GM12878 (cell line): ENCODE results near the gene SCRG1. TPM values are rescaled to one million over a fixed set of nuclear protein-coding genes. Genes with fewer than 3 reads are reported as not detected.

Experiments
- ATAC-seq: fragments of 200-7000 bp; cut with Tn5 transposase; 3 replicates; pipeline ENCODE4 v1.9.1; 2020; ENCODE audit warnings: mild to moderate bottlenecking, moderate library complexity
- BruUV-seq: library from RNA; stranded (reverse); fragments of 400-500 nt; replicated peaks from 2 replicates; lab custom pipeline; 2021; lab: Mats Ljungman, UMichigan
- CTCF ChIA-PET: fragments of 300-600 bp; sonication (Branson Sonifier 250); formaldehyde crosslinking; extraction: SDS; loops from one replicate; lab custom pipeline; 2021; ENCODE audit warnings: inconsistent platforms; lab: Yijun Ruan, JAX
- POLR2A ChIA-PET: fragments of 350-600 bp; formaldehyde crosslinking; extraction: SDS; loops from one replicate; lab custom pipeline; 2021; ENCODE audit warnings: inconsistent platforms; lab: Charles Lee
- RAD21 ChIA-PET: fragments of 300-600 bp; sonication (Branson Sonifier 250); formaldehyde crosslinking; loops from one replicate; lab custom pipeline; 2023; ENCODE audit warnings: antibody characterized with exemption; ENCODE audit not compliant: unreplicated experiment; lab: Charles Lee
- SMC1A ChIA-PET: fragments of 300-600 bp; sonication (Branson Sonifier 250); formaldehyde crosslinking; loops from one replicate; lab custom pipeline; 2023; ENCODE audit not compliant: unreplicated experiment, uncharacterized antibody; lab: Charles Lee
- DNase-seq: peaks from one replicate; pipeline ENCODE4 v3.0.0-alpha.2; 2011; ENCODE audit warnings: low read depth, low spot score
- FAIRE-seq: peaks from 3 replicates; lab custom pipeline; 2011; peaks lifted over from hg19 to GRCh38; lab: Jason Lieb, UNC
- H2AFZ ChIP-seq: 2 replicates; pipeline ENCODE4 v1.6.0; 2011; ENCODE audit warnings: low read depth, low read length, control low read depth; ENCODE audit not compliant: control insufficient read depth
- H3K27ac ChIP-seq: 2 replicates; pipeline ENCODE4 v1.5.1; 2011; ENCODE audit warnings: control low read depth; ENCODE audit not compliant: control insufficient read depth, insufficient read depth
- H3K27me3 ChIP-seq, 2 experiments: replicated peaks in 1 of 2; 2 replicates each; pipeline versions ENCODE4 v1.6.0 to v1.6.1; 2011; ENCODE audit warnings: low read length in 1 of 2; ENCODE audit not compliant: control insufficient read depth in 2 of 2, insufficient read depth in 2 of 2
- H3K36me3 ChIP-seq, 2 experiments: 2 replicates each; pipeline ENCODE4 v1.5.1; 2011; ENCODE audit warnings: low read length in 1 of 2; ENCODE audit not compliant: control insufficient read depth in 2 of 2, insufficient read depth in 2 of 2
- H3K4me1 ChIP-seq: 2 replicates; pipeline ENCODE4 v1.6.1; 2011; ENCODE audit warnings: mild to moderate bottlenecking, low read length, moderate library complexity, mixed read lengths; ENCODE audit not compliant: control insufficient read depth, insufficient read depth
- H3K4me2 ChIP-seq: 2 replicates; pipeline ENCODE4 v1.6.0; 2011; ENCODE audit warnings: control low read depth; ENCODE audit not compliant: control insufficient read depth, insufficient read depth
- H3K4me3 ChIP-seq: fragments of 200-600 bp; sonication (generic); 2 replicates; pipeline ENCODE4 v1.5.1; 2016
- H3K79me2 ChIP-seq: 2 replicates; pipeline ENCODE4 v1.6.0; 2011; ENCODE audit warnings: low read length; ENCODE audit not compliant: control insufficient read depth, insufficient read depth
- H3K9ac ChIP-seq: 2 replicates; pipeline ENCODE4 v1.8.0; 2011; ENCODE audit warnings: low read length, control low read depth, mixed read lengths; ENCODE audit not compliant: control insufficient read depth, insufficient read depth
- H3K9me3 ChIP-seq: replicated peaks from 3 replicates; pipeline ENCODE4 v1.5.1; 2011; ENCODE audit warnings: mild to moderate bottlenecking, low read length; ENCODE audit not compliant: control insufficient read depth, insufficient read depth
- H4K20me1 ChIP-seq: 2 replicates; pipeline ENCODE4 v1.6.0; 2011; ENCODE audit not compliant: control insufficient read depth, insufficient read depth
- BHLHE40 ChIP-seq, 2 experiments: fragments of 450-650 bp in 1 of 2; IDR thresholded peaks; 2 replicates each; pipeline ENCODE4 v1.6.1; 2011 to 2017; ENCODE audit warnings: low read depth in 2 of 2, borderline replicate concordance in 1 of 2, improper control_type of control experiment in 1 of 2, low read length in 1 of 2, mild to moderate bottlenecking in 1 of 2
- CEBPB ChIP-seq, 2 experiments: fragments of 150-350 bp in 1 of 2; IDR thresholded peaks; 2 replicates each; pipeline ENCODE4 v1.6.1; 2012 to 2014; ENCODE audit warnings: low read depth in 2 of 2, low read length in 2 of 2, borderline replicate concordance in 1 of 2, inconsistent platforms in 1 of 2
- CREM ChIP-seq: IDR thresholded peaks from 2 replicates; pipeline ENCODE4 v1.6.1; 2014; ENCODE audit warnings: antibody characterized with exemption, low read depth
- JUNB ChIP-seq: IDR thresholded peaks from 2 replicates; pipeline ENCODE4 v1.6.1; 2016; ENCODE audit warnings: antibody characterized with exemption, mild to moderate bottlenecking
- NFYA ChIP-seq: IDR thresholded peaks from 2 replicates; pipeline ENCODE4 v1.6.1; 2011; ENCODE audit warnings: low read depth, mild to moderate bottlenecking, low read length, improper control_type of control experiment, borderline replicate concordance
- NR2C1 ChIP-seq: fragments of 450-650 bp; IDR thresholded peaks from 2 replicates; pipeline ENCODE4 v1.6.1; 2017; ENCODE audit warnings: antibody characterized with exemption, mild to moderate bottlenecking, moderate library complexity
- NRF1 ChIP-seq: conservative IDR thresholded peaks from 2 replicates; pipeline ENCODE4 v1.6.1; 2011; ENCODE audit warnings: mild to moderate bottlenecking, low read depth, low read length, improper control_type of control experiment
- RAD21 ChIP-seq: IDR thresholded peaks from 2 replicates; pipeline ENCODE4 v1.6.1; 2011; ENCODE audit warnings: mild to moderate bottlenecking, low read depth, low read length, moderate library complexity; ENCODE audit not compliant: insufficient read depth
- SP1 ChIP-seq: IDR thresholded peaks from one replicate; pipeline ENCODE4 v1.6.1; 2011; ENCODE audit warnings: low read depth, low read length
- SREBF2 ChIP-seq: IDR thresholded peaks from 2 replicates; pipeline ENCODE4 v1.6.1; 2012; ENCODE audit warnings: mild to moderate bottlenecking, low read length
- ZNF24 ChIP-seq: fragments of 450-650 bp; IDR thresholded peaks from 2 replicates; pipeline ENCODE4 v1.6.1; 2017; ENCODE audit warnings: antibody characterized with exemption, mild to moderate bottlenecking
- ZNF384 ChIP-seq: IDR thresholded peaks from 2 replicates; pipeline ENCODE4 v1.6.1; 2012; ENCODE audit warnings: low read depth, mild to moderate bottlenecking, low read length, improper control_type of control experiment, borderline replicate concordance
- ZSCAN29 ChIP-seq: fragments of 450-650 bp; IDR thresholded peaks from 2 replicates; pipeline ENCODE4 v1.6.1; 2017; ENCODE audit warnings: mild to moderate bottlenecking, moderate library complexity
- ZZZ3 ChIP-seq: IDR thresholded peaks from 2 replicates; pipeline ENCODE4 v1.6.1; 2011; ENCODE audit warnings: low read depth; ENCODE audit not compliant: control insufficient read depth, insufficient read length
- WGBS: methylation state at CpG from one replicate; pipeline ENCODE4 v1.1.6; 2016; ENCODE audit warnings: low lambda C conversion rate; ENCODE audit not compliant: insufficient replicate concordance, insufficient coverage; ENCODE audit errors: missing lambda C conversion rate; 5-methylcytosine and 5-hydroxymethylcytosine counted together
- in situ Hi-C: fragments of 300-500 bp; cut with MboI; formaldehyde crosslinking; loops from 9 replicates; pipeline ENCODE4 v1.14.3; 2018; ENCODE audit warnings: mixed read lengths
- intact Hi-C: fragments of 100-400 bp; cut with micrococcal nuclease; formaldehyde crosslinking; loops from one replicate; pipeline ENCODE4 v1.14.2; 2022; ENCODE audit not compliant: unreplicated experiment
- polyA plus RNA-seq, 11 experiments: library from polyadenylated mRNA; depleted of rRNA in 4 of 11; unstranded in 6 of 11; stranded (reverse) in 5 of 11; fragments of >200 nt; fragmentation: Nextera tagmentation in 4 of 11; fragmentation: Illumina TruSeq in 1 of 11; extraction: Ambion mirVana in 4 of 11; extraction: Trizol in 1 of 11; gene quantifications; 1 replicate in 1 of 11; 2 replicates in 10 of 11; pipeline versions ENCODE4 v1.2.1 to v1.2.3, GENCODE V29; 2011 to 2016; ENCODE audit warnings: inconsistent platforms in 2 of 11, missing spikeins in 2 of 11, low read depth in 1 of 11
- total RNA-seq, 4 experiments: library from RNA; depleted of rRNA in 3 of 4; stranded (reverse); fragments of >200 nt in 3 of 4; fragmentation: Illumina TruSeq in 1 of 4; extraction: Trizol in 1 of 4; gene quantifications; 2 replicates each; pipeline versions ENCODE4 v1.2.1 to v1.2.3, GENCODE V29; 2013 to 2021
- TF ChIP-seq, protein P1 (sequence below): fragments of 450-650 bp; formaldehyde crosslinking; IDR thresholded peaks from 2 replicates; pipeline ENCODE4 v1.4.0; 2022; ENCODE audit warnings: mild to moderate bottlenecking, moderate library complexity
- TF ChIP-seq, protein P2 (sequence below): IDR thresholded peaks from 2 replicates; pipeline ENCODE4 v1.6.1; 2012; ENCODE audit warnings: low read depth, low read length, improper control_type of control experiment

The SCRG1 gene
- total and polyA plus RNA-seq, 10 of the 15 experiments (the other 5 are each of a cell fraction or from before 2014, with no cell fraction given) = 0.02 to 0.58 (median 0.54) TPM; not detected in 7

DNA sequence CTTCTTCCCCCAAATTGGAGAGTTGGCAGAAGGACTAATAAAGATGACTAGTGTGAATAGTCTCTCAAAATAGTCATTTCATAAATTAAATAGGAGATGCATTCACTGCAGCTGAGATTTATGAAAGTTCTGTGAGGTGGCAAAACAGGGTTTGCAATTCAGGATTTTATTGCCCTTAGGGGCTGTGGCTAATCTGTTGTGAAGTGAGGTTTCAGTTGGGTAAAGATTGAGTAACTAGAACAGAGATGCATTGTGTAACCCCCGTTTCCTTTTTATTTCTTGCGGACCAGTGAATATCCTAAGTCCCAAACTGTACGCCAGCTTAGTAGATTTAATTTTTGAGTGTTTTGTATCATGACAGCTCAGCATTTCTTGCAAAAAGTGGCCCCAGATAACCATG is 16.2 kb upstream of the SCRG1 start:
- intact Hi-C loops (loop anchor here (5.0 kb wide), 1 partner anchor 388 kb away; no protein-coding TSS in a partner anchor), in situ Hi-C loops (loop anchor here (5.0 kb wide), 2 partner anchors 103 to 398 kb away; no protein-coding TSS in a partner anchor)
- Histone ChIP-seq H3K9ac (no peak overlapping the region), H3K36me3 (no peaks in the 10 kb centered on the region), H3K4me2 (no peak overlapping the region), H2AFZ (no peak overlapping the region), H3K27ac (no peak overlapping the region), H3K27me3 (no peaks in the 10 kb centered on the region), H3K4me1 (no peaks in the 10 kb centered on the region), H3K79me2 (no peaks in the 10 kb centered on the region), H3K4me3 (no peak overlapping the region), H3K9me3 (no peaks in the 10 kb centered on the region), H4K20me1 (no peaks in the 10 kb centered on the region)
- ATAC-seq (no peak), FAIRE-seq (no peak), DNase-seq (no peak)
- WGBS = 74% methylated on average over 3 of the region's 3 CpGs
- ChIA-PET POLR2A (no interaction called here), SMC1A (interaction anchor here (1.5 to 7.7 kb wide), 3 partner anchors 95 to 124 kb away, joined by 5 to 84 read pairs (median 6); no protein-coding TSS in a partner anchor), RAD21 (interaction anchor here (0.9 to 7.5 kb wide), 5 partner anchors 81 to 402 kb away, joined by 3 to 60 read pairs (median 4); partner anchors contain the start of gene HMGB2), CTCF (interaction anchor here (0.5 to 8.6 kb wide), 11 partner anchors 10 to 522 kb away, joined by 3 to 113 read pairs (median 3); no protein-coding TSS in a partner anchor)
- TF ChIP-seq ZNF24 (no peak), ZNF384 (no peak), RAD21 (no peak), NR2C1 (no peak), CREM (no peak), ZSCAN29 (no peak), JUNB (no peak), ZZZ3 (no peak), NFYA (no peak), SP1 (no peak), BHLHE40 (IDR thresholded peaks at IDR 0.05; ENCODE audit: borderline replicate concordance in 1 of 2, low read depth in 2 of 2, low read length in 1 of 2) (no peak), CEBPB (IDR thresholded peaks at IDR 0.05; ENCODE audit: borderline replicate concordance in 1 of 2, low read depth in 2 of 2, low read length in 2 of 2) (no peak), SREBF2 (no peak), NRF1 (no peak)
- TF ChIP-seq, protein P1, sequence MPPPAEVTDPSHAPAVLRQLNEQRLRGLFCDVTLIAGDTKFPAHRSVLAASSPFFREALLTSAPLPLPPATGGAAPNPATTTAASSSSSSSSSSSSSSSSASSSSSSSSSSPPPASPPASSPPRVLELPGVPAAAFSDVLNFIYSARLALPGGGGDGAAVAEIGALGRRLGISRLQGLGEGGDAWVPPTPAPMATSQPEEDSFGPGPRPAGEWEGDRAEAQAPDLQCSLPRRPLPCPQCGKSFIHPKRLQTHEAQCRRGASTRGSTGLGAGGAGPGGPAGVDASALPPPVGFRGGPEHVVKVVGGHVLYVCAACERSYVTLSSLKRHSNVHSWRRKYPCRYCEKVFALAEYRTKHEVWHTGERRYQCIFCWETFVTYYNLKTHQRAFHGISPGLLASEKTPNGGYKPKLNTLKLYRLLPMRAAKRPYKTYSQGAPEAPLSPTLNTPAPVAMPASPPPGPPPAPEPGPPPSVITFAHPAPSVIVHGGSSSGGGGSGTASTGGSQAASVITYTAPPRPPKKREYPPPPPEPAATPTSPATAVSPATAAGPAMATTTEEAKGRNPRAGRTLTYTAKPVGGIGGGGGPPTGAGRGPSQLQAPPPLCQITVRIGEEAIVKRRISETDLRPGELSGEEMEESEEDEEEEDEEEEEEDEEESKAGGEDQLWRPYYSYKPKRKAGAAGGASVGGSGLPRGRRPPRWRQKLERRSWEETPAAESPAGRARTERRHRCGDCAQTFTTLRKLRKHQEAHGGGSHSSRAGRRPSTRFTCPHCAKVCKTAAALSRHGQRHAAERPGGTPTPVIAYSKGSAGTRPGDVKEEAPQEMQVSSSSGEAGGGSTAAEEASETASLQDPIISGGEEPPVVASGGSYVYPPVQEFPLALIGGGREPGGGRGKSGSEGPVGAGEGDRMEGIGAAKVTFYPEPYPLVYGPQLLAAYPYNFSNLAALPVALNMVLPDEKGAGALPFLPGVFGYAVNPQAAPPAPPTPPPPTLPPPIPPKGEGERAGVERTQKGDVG (CRISPR knock-in tag) = no peak
- TF ChIP-seq, protein P2, sequence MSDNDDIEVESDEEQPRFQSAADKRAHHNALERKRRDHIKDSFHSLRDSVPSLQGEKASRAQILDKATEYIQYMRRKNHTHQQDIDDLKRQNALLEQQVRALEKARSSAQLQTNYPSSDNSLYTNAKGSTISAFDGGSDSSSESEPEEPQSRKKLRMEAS = no peak
- no TSS peak for BruUV-seq
